ENCODE data around the gene PDK1. TPM values are rescaled to one million over a fixed set of nuclear protein-coding genes. Genes with fewer than 3 reads are reported as not detected.

Gene PDK1
- polyA plus RNA-seq, 1 donor from 2014 or later: 17.9 TPM

DNA sequence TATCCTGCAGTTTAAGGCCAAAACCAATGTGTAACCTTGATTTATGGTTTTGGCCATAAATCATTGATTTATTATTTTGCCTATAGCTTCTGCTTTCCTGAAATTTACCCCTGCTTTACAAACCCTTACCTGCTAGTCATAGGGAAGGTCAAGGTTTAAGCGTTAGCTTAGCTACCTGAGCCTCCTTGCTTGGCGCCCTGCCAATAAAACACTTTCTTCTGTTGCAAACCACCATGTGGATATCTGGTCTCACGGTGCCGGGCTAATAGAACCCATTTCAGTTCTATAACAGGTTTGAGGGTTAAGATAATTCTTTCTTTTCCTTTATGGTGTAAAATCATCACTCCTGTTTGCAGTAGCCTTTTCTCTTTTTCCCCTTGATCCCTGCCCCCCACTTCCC is 72.2 kb downstream of the PDK1 start:
- H3K27ac Mint-ChIP-seq: no peak overlapping the region
- H3K9me3 Mint-ChIP-seq: peaks cover 0 to 3% (median 0%) of the 10 kb centered on the region in 3 donors
- no peaks in the 10 kb centered on the region for H3K27me3 Mint-ChIP-seq
- H3K4me3 Mint-ChIP-seq: no peak overlapping the region
- peaks cover 6% of the 10 kb centered on the region for H3K36me3 Mint-ChIP-seq
- H3K4me1 Mint-ChIP-seq: peaks cover 0 to 2% (median 0%) of the 10 kb centered on the region in 3 donors

- peaks cover 0 to 2% (median 0%) of the 10 kb centered on the region in 3 donors for H3K4me1 Mint-ChIP-seq
- H3K4me3 Mint-ChIP-seq: no peak overlapping the region
- H3K9me3 Mint-ChIP-seq: peaks cover 0 to 3% (median 0%) of the 10 kb centered on the region in 3 donors
- no peaks in the 10 kb centered on the region for H3K27me3 Mint-ChIP-seq
- H3K36me3 Mint-ChIP-seq: peaks cover 4% of the 10 kb centered on the region
- H3K27ac Mint-ChIP-seq: no peak overlapping the region
Observed at GRCh38 chr2:172629586-172629985, 73.7 kb downstream of the PDK1 start.

- Mint-ChIP-seq H3K4me3 (no peak overlapping the region), H3K27ac (no peak overlapping the region), H3K36me3 (peaks cover 4% of the 10 kb centered on the region), H3K4me1 (peaks cover 0 to 2% (median 0%) of the 10 kb centered on the region in 3 donors), H3K9me3 (peaks cover 0 to 3% (median 0%) of the 10 kb centered on the region in 3 donors), H3K27me3 (no peaks in the 10 kb centered on the region)
Observed at GRCh38 chr2:172630181-172630580, 74.3 kb downstream of the PDK1 start.

GRCh38 chr2:172634477-172634876 is 78.6 kb downstream of the PDK1 start:
- Mint-ChIP-seq H3K4me1 (peaks cover 0 to 2% (median 0%) of the 10 kb centered on the region in 3 donors), H3K27me3 (no peaks in the 10 kb centered on the region), H3K9me3 (peaks cover 0 to 3% (median 0%) of the 10 kb centered on the region in 3 donors), H3K4me3 (no peak overlapping the region), H3K36me3 (no peaks in the 10 kb centered on the region), H3K27ac (no peak overlapping the region)

GRCh38 chr2:172635548-172635947 is 79.7 kb downstream of the PDK1 start:
- Mint-ChIP-seq H3K36me3 (no peaks in the 10 kb centered on the region), H3K27ac (no peak overlapping the region), H3K4me1 (peaks cover 0 to 4% (median 2%) of the 10 kb centered on the region in 3 donors), H3K27me3 (no peaks in the 10 kb centered on the region), H3K9me3 (peaks cover 0 to 3% (median 0%) of the 10 kb centered on the region in 3 donors), H3K4me3 (no peak overlapping the region)

DNA sequence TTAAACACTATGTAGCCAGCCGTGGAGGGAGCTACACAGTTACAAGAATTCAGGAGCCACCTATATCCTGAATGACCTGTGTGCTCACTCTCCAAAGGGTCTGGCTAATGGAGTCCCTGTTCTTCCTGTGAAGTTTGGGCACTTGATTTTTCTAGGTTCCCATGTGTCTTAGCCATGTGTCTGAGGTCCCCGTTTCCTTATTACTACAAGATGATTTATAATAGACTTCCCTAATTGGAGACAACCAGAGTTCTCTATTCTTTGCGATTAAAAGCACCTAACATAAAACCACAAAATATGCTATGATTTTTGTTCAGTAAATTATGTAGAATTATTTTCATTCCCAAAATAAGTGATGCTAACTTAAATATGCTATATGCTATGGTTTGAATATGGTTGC is 83.4 kb downstream of the PDK1 start:
- no peak overlapping the region for H3K27ac Mint-ChIP-seq
- no peaks in the 10 kb centered on the region for H3K27me3 Mint-ChIP-seq
- no peak overlapping the region for H3K4me3 Mint-ChIP-seq
- peaks cover 0 to 4% (median 0%) of the 10 kb centered on the region in 3 donors for H3K4me1 Mint-ChIP-seq
- no peaks in the 10 kb centered on the region for H3K9me3 Mint-ChIP-seq
- H3K36me3 Mint-ChIP-seq: peaks cover 3% of the 10 kb centered on the region

DNA sequence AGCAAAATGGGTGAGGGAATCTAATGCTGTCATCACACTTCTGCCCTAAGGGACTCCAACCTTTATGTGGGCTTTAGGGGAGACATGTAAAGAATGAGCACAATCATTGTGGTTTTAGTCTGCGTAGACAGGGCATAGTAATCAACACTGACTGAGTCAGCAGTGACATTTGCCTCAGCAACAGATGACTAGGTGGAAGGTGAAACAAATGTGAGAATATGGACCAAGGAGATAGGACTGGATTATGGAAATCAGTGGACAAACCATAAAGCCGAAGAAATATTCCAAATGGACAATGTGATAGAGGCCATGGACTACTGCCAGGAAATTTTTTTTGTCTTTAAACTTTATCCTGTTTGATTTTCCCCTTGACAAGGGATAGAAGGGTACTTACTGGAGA is 83.9 kb downstream of the PDK1 start:
- Mint-ChIP-seq H3K27ac (no peak overlapping the region), H3K4me3 (no peak overlapping the region), H3K36me3 (peaks cover 3% of the 10 kb centered on the region), H3K4me1 (peaks cover 0 to 4% (median 0%) of the 10 kb centered on the region in 3 donors), H3K27me3 (no peaks in the 10 kb centered on the region), H3K9me3 (no peaks in the 10 kb centered on the region)

- Mint-ChIP-seq H3K36me3 (peaks cover 3% of the 10 kb centered on the region), H3K27ac (no peak overlapping the region)
Observed at GRCh38 chr2:172640389-172640788, 84.5 kb downstream of the PDK1 start.

DNA sequence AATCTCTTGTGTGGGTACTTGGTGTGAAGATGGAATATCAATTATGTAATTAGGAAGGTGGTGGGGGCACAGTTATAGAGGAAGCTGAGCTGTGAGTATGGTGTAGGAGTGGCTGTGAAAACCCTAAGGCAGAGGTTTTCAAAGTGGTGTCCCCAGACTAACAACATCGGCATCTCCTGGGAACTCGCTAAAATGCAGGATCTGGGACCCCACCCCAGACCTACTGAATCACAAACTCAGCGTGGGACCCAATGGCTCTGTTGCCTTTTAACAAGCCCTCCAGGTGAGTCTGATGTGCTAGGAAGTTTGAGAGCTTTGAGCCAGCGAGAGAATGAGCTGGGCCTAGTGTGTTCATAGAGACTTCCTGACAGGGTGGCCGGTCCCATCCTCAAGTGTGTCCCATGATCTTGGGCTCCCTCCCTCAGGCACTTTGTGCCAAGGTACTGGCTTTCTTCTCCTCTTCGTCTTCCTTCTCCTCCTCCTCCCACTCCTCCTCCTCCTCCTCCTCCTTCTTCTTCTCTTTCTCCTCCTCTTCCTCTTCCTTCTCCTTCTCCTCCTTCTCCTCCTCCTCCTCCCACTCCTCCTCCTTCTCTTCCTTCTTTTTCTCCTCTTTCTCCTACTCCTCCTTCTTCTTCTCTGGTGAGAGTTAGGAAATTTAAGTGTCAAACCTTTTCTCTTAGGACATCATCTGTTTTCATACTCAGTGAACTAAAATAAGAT is 86.6 kb downstream of the PDK1 start:
- Mint-ChIP-seq H3K27me3 (peaks cover 2% of the 10 kb centered on the region), H3K4me3 (no peak overlapping the region), H3K4me1 (peaks cover 0 to 4% (median 0%) of the 10 kb centered on the region in 3 donors), H3K9me3 (no peaks in the 10 kb centered on the region), H3K36me3 (peaks cover 3% of the 10 kb centered on the region), H3K27ac (no peak overlapping the region)

More at GRCh38 chr2:172640389-172640788, 84.5 kb downstream of the PDK1 start:
- Mint-ChIP-seq H3K4me3 (no peak overlapping the region), H3K4me1 (peaks cover 0 to 4% (median 0%) of the 10 kb centered on the region in 3 donors), H3K27me3 (no peaks in the 10 kb centered on the region), H3K9me3 (no peaks in the 10 kb centered on the region)

DNA sequence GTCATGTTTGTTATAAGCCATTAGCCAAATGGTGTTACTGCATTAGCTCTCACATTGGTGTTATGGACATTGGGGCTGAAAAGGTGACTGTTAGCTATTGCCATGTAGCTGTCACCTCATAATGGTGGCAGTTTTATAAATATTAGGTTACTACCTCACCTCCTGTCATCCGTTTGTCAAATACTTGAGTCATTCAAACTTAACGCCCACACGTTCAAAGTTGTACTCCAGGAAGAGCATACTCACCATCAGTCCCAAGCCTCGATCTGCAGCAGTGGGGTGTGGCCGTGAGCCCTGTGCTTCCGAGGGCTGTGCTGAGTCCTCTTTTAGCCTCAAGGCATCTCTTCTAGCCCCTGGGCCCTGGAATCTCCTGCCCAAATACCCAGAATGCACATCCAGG is 87.3 kb downstream of the PDK1 start:
- Mint-ChIP-seq H3K4me1 (peaks cover 0 to 4% (median 0%) of the 10 kb centered on the region in 3 donors), H3K9me3 (peaks cover 0 to 6% (median 2%) of the 10 kb centered on the region in 3 donors), H3K4me3 (no peak overlapping the region), H3K27me3 (peaks cover 2% of the 10 kb centered on the region), H3K27ac (no peak overlapping the region), H3K36me3 (peaks cover 3% of the 10 kb centered on the region)

DNA sequence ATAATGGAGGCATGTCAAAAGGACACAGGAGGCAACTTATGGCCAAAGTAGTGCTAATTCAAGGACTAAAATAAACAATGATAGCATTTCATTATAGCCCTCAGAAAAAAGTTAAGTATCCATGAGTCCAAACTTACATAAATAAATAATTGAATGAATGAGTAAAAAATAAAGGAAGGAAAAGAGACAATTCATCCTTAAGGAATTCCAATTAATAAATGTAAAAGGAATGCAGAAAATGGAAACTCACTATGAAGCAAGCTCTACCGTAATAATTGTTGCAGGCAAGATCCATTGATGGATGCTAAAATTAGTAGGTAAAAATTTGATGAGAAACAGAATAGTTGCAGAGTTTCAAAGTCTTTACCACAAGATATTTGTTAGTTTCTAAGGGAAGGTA is 91.5 kb downstream of the PDK1 start:
- no peak overlapping the region for H3K4me3 Mint-ChIP-seq
- no peak overlapping the region for H3K27ac Mint-ChIP-seq
- no peaks in the 10 kb centered on the region for H3K4me1 Mint-ChIP-seq
- no peaks in the 10 kb centered on the region for H3K36me3 Mint-ChIP-seq
- peaks cover 7 to 14% (median 13%) of the 10 kb centered on the region in 3 donors for H3K9me3 Mint-ChIP-seq
- peaks cover 3% of the 10 kb centered on the region for H3K27me3 Mint-ChIP-seq

GRCh38 chr2:172655091-172655837 is 99.4 kb downstream of the PDK1 start:
- H3K4me1 Mint-ChIP-seq: no peaks in the 10 kb centered on the region
- no peak overlapping the region for H3K27ac Mint-ChIP-seq
- H3K4me3 Mint-ChIP-seq: no peak overlapping the region
- H3K36me3 Mint-ChIP-seq: no peaks in the 10 kb centered on the region
- H3K9me3 Mint-ChIP-seq: peaks cover 7 to 28% (median 14%) of the 10 kb centered on the region in 3 donors
- H3K27me3 Mint-ChIP-seq: no peaks in the 10 kb centered on the region

DNA sequence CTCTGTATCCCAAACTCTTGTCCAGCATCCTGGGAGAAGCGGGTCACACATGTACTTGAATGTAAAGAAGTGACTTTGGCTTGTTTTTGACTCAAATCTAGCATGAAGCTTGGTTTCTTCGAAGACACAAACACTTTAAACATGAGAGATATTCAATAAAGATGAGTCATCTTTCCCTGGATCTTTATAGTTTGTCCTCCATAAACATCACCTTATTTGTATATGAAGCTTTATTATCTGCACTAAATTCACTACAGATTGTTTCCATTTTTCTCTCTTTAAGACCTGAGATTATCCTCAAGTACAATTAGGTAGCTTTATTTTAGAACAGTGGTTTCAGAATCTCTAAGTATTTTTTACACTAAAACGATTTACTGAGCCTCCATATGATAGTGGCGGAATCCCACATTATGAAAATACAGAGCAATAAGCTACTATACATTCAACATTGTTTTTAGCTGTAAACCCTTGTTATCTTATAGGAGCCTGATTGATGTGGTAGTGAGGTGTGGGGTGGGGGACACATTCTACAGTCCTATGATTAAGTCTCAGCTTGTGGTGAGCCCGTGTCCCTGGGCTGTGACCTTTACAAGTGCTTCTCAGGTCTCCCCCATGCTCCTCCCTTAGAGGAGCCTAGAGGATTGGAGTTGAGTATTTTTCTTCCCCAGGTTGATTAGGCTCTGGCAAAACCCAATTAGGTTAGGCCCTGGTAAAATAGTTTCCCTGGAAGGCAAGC is 100.1 kb downstream of the PDK1 start:
- Mint-ChIP-seq H3K27me3 (no peaks in the 10 kb centered on the region), H3K4me3 (no peak overlapping the region), H3K27ac (no peak overlapping the region), H3K9me3 (peaks cover 7 to 23% (median 14%) of the 10 kb centered on the region in 3 donors), H3K36me3 (no peaks in the 10 kb centered on the region), H3K4me1 (no peaks in the 10 kb centered on the region)

Measured in IgD-negative memory B cell (primary cell).